ENCODE measurements around the gene POLR3G. TPM values are rescaled to one million over a fixed set of nuclear protein-coding genes. Genes with fewer than 3 reads are reported as not detected.

POLR3G gene
- total and polyA plus RNA-seq, 7 donors: 1.0 to 4.9 (median 1.8) TPM

DNA sequence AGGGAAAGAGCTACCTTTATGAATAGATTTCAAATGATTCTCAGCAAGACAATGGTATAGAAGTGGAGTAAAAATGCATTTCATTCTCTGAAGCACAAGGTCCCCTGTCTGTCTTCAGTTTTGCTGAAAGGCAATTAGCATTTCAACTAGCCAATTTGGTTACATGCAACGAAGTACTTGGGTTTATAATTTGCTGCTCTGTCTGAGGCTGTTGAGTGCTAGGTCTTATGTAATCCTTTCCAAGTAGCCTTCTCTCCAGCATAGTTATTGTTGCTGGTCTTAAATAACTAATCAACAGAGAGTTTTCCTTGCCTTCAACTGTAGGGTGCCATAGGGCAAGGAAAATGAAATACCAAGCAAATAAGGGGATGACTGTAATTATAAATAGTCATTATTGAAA lies 88.4 kb downstream of the POLR3G start:
- Histone ChIP-seq H3K36me3 (ENCODE audit: insufficient read depth in 1 of 2, low read depth in 1 of 2) (no peaks in the 10 kb centered on the region), H3K9me3 (no peaks in the 10 kb centered on the region), H3K27me3 (ENCODE audit: insufficient read depth in 3 of 3, low read length in 2 of 3) (peaks cover 3 to 31% (median 9%) of the 10 kb centered on the region in 3 donors), H3K4me1 (peaks cover 6% of the 10 kb centered on the region), H3K27ac (no peak overlapping the region), H3K4me3 (no peak overlapping the region)
- intact Hi-C loops (cut with DNase I): no loop called here
- ATAC-seq (no peak), DNase-seq (no peak)
- TF ChIP-seq, protein P1, sequence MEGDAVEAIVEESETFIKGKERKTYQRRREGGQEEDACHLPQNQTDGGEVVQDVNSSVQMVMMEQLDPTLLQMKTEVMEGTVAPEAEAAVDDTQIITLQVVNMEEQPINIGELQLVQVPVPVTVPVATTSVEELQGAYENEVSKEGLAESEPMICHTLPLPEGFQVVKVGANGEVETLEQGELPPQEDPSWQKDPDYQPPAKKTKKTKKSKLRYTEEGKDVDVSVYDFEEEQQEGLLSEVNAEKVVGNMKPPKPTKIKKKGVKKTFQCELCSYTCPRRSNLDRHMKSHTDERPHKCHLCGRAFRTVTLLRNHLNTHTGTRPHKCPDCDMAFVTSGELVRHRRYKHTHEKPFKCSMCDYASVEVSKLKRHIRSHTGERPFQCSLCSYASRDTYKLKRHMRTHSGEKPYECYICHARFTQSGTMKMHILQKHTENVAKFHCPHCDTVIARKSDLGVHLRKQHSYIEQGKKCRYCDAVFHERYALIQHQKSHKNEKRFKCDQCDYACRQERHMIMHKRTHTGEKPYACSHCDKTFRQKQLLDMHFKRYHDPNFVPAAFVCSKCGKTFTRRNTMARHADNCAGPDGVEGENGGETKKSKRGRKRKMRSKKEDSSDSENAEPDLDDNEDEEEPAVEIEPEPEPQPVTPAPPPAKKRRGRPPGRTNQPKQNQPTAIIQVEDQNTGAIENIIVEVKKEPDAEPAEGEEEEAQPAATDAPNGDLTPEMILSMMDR (IDR thresholded peaks at IDR 0.05): no peak
- WGBS, 3 donors: 25 to 50% (median 30%) methylated on average over 1 of the region's 1 CpG

Other genes with a start within 250 kb of the POLR3G start
- 10 to 100 TPM in 2 of 4 donors, 1 to 10 TPM in 2; 6.2 to 11.1 (median 9.8) TPM for gene CETN3, start 65.1 kb upstream of the POLR3G start, total RNA-seq
- 10 to 100 TPM in 2 of 3 donors, 1 to 10 TPM in 1; 9.9 to 11.2 (median 11.0) TPM for gene CETN3, start 65.1 kb upstream of the POLR3G start, polyA plus RNA-seq
- 1 to 10 TPM; 2.2 to 2.9 (median 2.6) TPM for gene MBLAC2, start 93 bp upstream of the POLR3G start, total RNA-seq
- 1 to 10 TPM; 1.2 to 4.1 (median 1.8) TPM for gene MBLAC2, start 93 bp upstream of the POLR3G start, polyA plus RNA-seq
- gene LYSMD3, start 54.7 kb downstream of the POLR3G start, total RNA-seq: 10 to 100 TPM; 13.1 to 19.9 (median 16.8) TPM
- 10 to 100 TPM in 2 of 3 donors, 1 to 10 TPM in 1; 8.9 to 21.3 (median 11.4) TPM for gene LYSMD3, start 54.7 kb downstream of the POLR3G start, polyA plus RNA-seq
- gene ADGRV1, start 83.9 kb downstream of the POLR3G start, total RNA-seq: under 1 TPM in 3 of 4 donors, not detected in 1; 0.06 to 0.83 (median 0.23) TPM
- gene ADGRV1, start 83.9 kb downstream of the POLR3G start, polyA plus RNA-seq: under 1 TPM; 0.05 to 0.14 (median 0.08) TPM

Data from psoas muscle (tissue), 8 donors.